Tibial artery (tissue), 4 donors: ENCODE data around the gene SLC9A8.
"Not testable (repeated sequence)": the region's sequence is repeated elsewhere in the genome, so short reads cannot be mapped to it uniquely, and the experiment has no call there.

ENCODE experiments used
- DNase-seq, 2 donors: peaks; one replicate each; pipeline ENCODE4 v3.0.0-alpha.2; 2019
- H3K27ac ChIP-seq, 2 donors: fragments of 200-600 bp; sonication (generic) in 1 of 2; 1 replicate in 1 of 2; 2 replicates in 1 of 2; pipeline ENCODE4 v1.5.1; 2018 to 2019; ENCODE audit warnings: mild to moderate bottlenecking in 1 of 2
- H3K27me3 ChIP-seq, 2 donors: fragments of 200-600 bp; sonication (generic) in 1 of 2; one replicate each; pipeline versions ENCODE4 v1.5.1 to v1.6.0; 2016 to 2019
- H3K36me3 ChIP-seq, 3 donors: fragments of 200-600 bp; sonication (generic) in 2 of 3; one replicate each; pipeline ENCODE4 v1.5.1; 2016 to 2019; ENCODE audit warnings: mild to moderate bottlenecking in 2 of 3
- H3K4me1 ChIP-seq, 4 donors: fragments of 200-600 bp; sonication (generic) in 2 of 4; 1 replicate in 3 of 4; 2 replicates in 1 of 4; pipeline ENCODE4 v1.5.1; 2016 to 2019
- H3K4me3 ChIP-seq, 2 donors: fragments of 200-600 bp; sonication (generic) in 1 of 2; 1 replicate in 1 of 2; 2 replicates in 1 of 2; pipeline ENCODE4 v1.5.1; 2018 to 2019; ENCODE audit warnings: mild to moderate bottlenecking in 2 of 2
- H3K9me3 ChIP-seq, 3 donors: fragments of 200-600 bp; sonication (generic) in 1 of 3; one replicate each; pipeline ENCODE4 v1.5.1; 2016 to 2019
- CTCF ChIP-seq, 2 experiments: fragments of 200-600 bp in 1 of 2; fragments of 450-650 bp in 1 of 2; IDR thresholded peaks; one replicate each; pipeline ENCODE4 v1.5.1; 2017 to 2019; ENCODE audit warnings: antibody characterized with exemption in 2 of 2, mild to moderate bottlenecking in 1 of 2, moderate library complexity in 1 of 2
- intact Hi-C: fragments of 100-400 bp; cut with DNase I; formaldehyde crosslinking; loops from one replicate; pipeline ENCODE4 v1.15.0; 2023; ENCODE audit warnings: low total_unique reads

SLC9A8 gene

GRCh38 chr20:49766979-49767521 is 45.6 kb upstream of the SLC9A8 start:
- TF ChIP-seq CTCF (IDR thresholded peaks at IDR 0.05), result no peak
- H3K27ac ChIP-seq, result no peak overlapping the region
- no peaks in the 10 kb centered on the region for H3K27me3 ChIP-seq
- no peak overlapping the region for H3K4me3 ChIP-seq
- no peaks in the 10 kb centered on the region for H3K9me3 ChIP-seq
- H3K4me1 ChIP-seq, result peaks cover 0 to 28% (median 0%) of the 10 kb centered on the region in 4 donors
- intact Hi-C loops, result no loop called here
- DNase-seq, result no peak
- H3K36me3 ChIP-seq, result no peaks in the 10 kb centered on the region

DNA sequence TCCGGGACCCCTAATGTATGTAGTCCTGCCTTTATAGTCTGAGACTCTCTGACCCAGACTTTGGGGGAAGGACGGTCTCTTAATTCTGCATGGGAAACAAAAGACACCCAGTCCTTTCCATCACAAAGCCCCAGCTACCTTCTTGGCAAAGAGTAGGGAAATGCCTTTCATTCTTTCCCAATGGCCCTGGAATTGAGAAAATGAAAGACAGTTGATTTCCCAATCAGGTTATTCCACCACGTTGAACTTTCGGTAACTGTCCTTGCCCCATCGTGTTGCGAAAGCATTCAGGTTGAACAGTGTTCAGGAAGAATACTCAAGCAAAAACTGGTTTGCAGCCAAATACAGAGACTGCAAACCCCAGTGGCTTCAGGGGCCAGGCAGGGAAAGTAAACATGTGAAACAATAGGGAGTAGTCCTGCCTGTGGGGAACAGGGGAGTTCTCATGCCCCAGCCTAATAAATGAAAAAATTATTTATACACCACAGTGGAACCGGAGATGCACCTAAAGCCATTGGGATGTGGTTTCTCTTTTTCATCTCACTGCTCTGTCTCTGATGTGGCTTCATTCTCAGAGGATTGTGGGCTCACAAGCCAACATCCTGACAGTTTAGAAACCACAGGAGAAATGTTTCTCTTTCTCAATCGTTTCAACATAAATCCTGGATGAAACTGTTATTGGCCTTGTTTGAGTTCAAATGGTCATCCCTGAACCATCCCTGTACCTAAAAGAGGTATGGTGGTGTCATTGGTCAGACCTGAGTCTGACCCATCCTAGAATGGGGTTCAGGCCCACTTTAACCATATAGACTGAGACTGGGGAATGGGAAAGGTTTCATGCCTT is 44.2 kb upstream of the SLC9A8 start:
- Histone ChIP-seq H3K9me3 (no peaks in the 10 kb centered on the region), H3K27ac (no peak overlapping the region), H3K4me1 (peaks cover 0 to 29% (median 0%) of the 10 kb centered on the region in 4 donors), H3K27me3 (no peaks in the 10 kb centered on the region), H3K4me3 (no peak overlapping the region), H3K36me3 (no peaks in the 10 kb centered on the region)
- intact Hi-C loops, result no loop called here
- TF ChIP-seq CTCF (IDR thresholded peaks at IDR 0.05), result no peak
- DNase-seq, result peak; percentile 67 to 70

GRCh38 chr20:49769048-49769581 is 43.5 kb upstream of the SLC9A8 start:
- intact Hi-C loops, result no loop called here

DNA sequence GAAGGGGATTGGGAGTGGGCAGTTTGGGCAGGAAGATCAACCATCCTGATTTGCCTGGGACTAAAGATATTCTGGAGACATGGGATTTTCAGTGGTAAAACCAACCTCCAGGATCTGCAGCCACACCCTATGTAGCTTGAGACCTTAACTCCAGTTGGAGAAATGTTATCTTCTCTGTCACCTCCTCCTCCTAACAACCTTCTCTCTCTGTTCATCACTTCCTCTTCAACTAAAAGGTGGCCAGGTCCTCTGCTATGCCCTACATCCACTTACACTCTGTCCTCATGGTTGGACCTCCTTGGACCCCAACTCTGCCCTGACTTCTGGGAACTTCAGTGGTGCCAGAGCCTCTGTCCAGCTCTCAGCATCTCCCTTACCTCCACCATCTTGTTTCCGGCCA is 42.0 kb upstream of the SLC9A8 start:
- Histone ChIP-seq H3K4me1 (peaks cover 0 to 24% (median 5%) of the 10 kb centered on the region in 4 donors), H3K27ac (no peak overlapping the region), H3K36me3 (no peaks in the 10 kb centered on the region), H3K9me3 (no peaks in the 10 kb centered on the region), H3K27me3 (no peaks in the 10 kb centered on the region), H3K4me3 (no peak overlapping the region)
- intact Hi-C loops, result no loop called here
- no peak for TF ChIP-seq CTCF (IDR thresholded peaks at IDR 0.05)
- no peak for DNase-seq

More at GRCh38 chr20:49769048-49769581, 43.5 kb upstream of the SLC9A8 start:
- Histone ChIP-seq H3K27me3 (no peaks in the 10 kb centered on the region), H3K9me3 (no peaks in the 10 kb centered on the region), H3K4me3 (no peak overlapping the region), H3K36me3 (no peaks in the 10 kb centered on the region), H3K4me1 (peaks cover 0 to 22% (median 0%) of the 10 kb centered on the region in 4 donors), H3K27ac (no peak overlapping the region)
- TF ChIP-seq CTCF (IDR thresholded peaks at IDR 0.05), result no peak
- DNase-seq, result no peak

DNA sequence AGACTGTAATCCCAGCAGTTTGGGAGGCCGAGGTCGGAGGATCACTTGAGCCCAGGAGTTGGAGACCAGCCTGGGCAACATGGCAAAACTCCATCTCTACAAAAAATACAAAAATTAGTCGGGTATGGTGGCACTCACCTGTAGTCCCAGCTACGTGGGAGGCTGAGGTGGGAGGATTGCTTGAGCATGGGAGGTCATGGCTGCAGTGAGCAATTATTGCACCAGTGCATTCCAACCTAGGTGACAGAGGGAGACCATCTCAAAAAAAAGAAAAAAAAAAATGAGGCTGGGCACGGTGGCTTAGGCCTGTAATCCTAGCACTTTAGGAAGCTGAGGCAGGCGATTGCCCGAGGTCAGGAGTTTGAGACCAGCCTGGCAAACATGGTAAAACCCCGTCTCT is 38.4 kb upstream of the SLC9A8 start:
- H3K27ac ChIP-seq, intact Hi-C loops, DNase-seq, H3K27me3 ChIP-seq, H3K4me3 ChIP-seq, H3K9me3 ChIP-seq, H3K36me3 ChIP-seq: not testable (repeated sequence)
- H3K4me1 ChIP-seq, result peaks cover 0 to 15% (median 13%) of the 10 kb centered on the region in 4 donors

DNA sequence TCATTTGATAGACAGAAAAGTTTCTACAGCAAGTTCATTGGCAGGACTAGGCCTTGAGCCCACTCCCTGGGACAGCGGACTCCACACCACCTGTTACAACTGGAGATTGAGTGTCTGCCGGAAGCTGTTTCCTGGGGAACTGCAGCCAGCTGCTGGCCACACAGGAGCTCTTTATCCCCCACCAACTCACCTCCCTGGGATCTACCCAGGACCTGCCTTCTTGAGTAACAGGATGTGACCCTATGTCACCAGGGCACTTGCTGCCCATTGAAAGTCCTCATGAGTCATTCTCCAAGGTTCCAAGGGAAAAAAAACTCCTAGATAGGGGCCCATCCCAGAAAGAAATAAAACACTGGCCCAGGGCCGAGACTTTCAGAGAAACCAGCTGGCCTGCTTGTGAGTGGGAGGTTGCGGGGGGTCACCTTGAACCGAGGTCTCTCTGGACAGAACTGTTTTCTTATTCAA is 37.4 kb upstream of the SLC9A8 start:
- DNase-seq, result peak; percentile 44 to 68
- no peak for TF ChIP-seq CTCF (IDR thresholded peaks at IDR 0.05)

More for the DNA sequence above, 37.4 kb upstream of the SLC9A8 start:
- Histone ChIP-seq H3K36me3 (no peaks in the 10 kb centered on the region), H3K27me3 (no peaks in the 10 kb centered on the region), H3K9me3 (no peaks in the 10 kb centered on the region), H3K4me3 (no peak overlapping the region), H3K27ac (no peak overlapping the region), H3K4me1 (peaks cover 0 to 15% (median 11%) of the 10 kb centered on the region in 4 donors)
- intact Hi-C loops, result no loop called here
